PFSK-1 (cell line): ENCODE data around the gene TLCD3B. TPM values are rescaled to one million over a fixed set of nuclear protein-coding genes. Genes with fewer than 3 reads are reported as not detected.

Source experiments
- FOXP2 ChIP-seq: optimal IDR thresholded peaks from 2 replicates; pipeline ENCODE3; 2011; ENCODE audit warnings: borderline replicate concordance, control low read depth, inconsistent platforms; ENCODE audit not compliant: insufficient read depth; ENCODE audit errors: extremely low read length, extremely low read depth
- POLR2AphosphoS5 ChIP-seq: IDR thresholded peaks from 2 replicates; pipeline ENCODE4 v1.6.1; 2012; ENCODE audit warnings: low read depth, mild to moderate bottlenecking, control low read depth, low read length, moderate library complexity
- REST ChIP-seq, 2 experiments: IDR thresholded peaks; 2 replicates each; pipeline versions ENCODE4 v1.6.1 to v1.8.0; 2011 to 2012; ENCODE audit warnings: low read depth in 2 of 2, low read length in 2 of 2, control low read depth in 1 of 2, inconsistent platforms in 1 of 2, mild to moderate bottlenecking in 1 of 2, moderate library complexity in 1 of 2; ENCODE audit not compliant: insufficient read depth in 1 of 2
- SIN3A ChIP-seq: IDR thresholded peaks from 2 replicates; pipeline ENCODE4 v1.6.1; 2012; ENCODE audit warnings: mild to moderate bottlenecking, low read length, moderate library complexity, borderline replicate concordance; ENCODE audit not compliant: insufficient read depth
- TAF1 ChIP-seq: IDR thresholded peaks from 2 replicates; pipeline ENCODE4 v1.6.1; 2012; ENCODE audit warnings: low read length, control low read depth, borderline replicate concordance; ENCODE audit not compliant: insufficient read depth
- polyA plus RNA-seq: library from polyadenylated mRNA; unstranded; fragments of >200 nt; gene quantifications from one replicate; pipeline ENCODE4 v1.2.1, GENCODE V29; 2012; ENCODE audit warnings: low read depth, missing spikeins; ENCODE audit not compliant: insufficient read length

Gene TLCD3B
- polyA plus RNA-seq = 0.72 TPM

- no peak for TF ChIP-seq TAF1
- TF ChIP-seq POLR2AphosphoS5 = no peak
These were observed at the start of gene TLCD3B for GRCh38 chr16:30030841-30031413. TSS of gene TLCD3B (minus strand) at chr16:30031271. CDS start at chr16:30030527, 744 bp downstream.

- no peak for TF ChIP-seq TAF1
- no peak for TF ChIP-seq REST (IDR thresholded peaks at IDR 0.05; ENCODE audit: insufficient read depth in 1 of 2, low read depth in 2 of 2, low read length in 2 of 2)
- no peak for TF ChIP-seq SIN3A
- no peak for TF ChIP-seq FOXP2
- no peak for TF ChIP-seq POLR2AphosphoS5
These were observed 48.4 kb upstream of the TLCD3B start for GRCh38 chr16:30079480-30079879.

GRCh38 chr16:30078744-30079143 lies 47.7 kb upstream of the TLCD3B start:
- TF ChIP-seq POLR2AphosphoS5 (no peak), TAF1 (no peak), SIN3A (no peak), REST (IDR thresholded peaks at IDR 0.05; ENCODE audit: insufficient read depth in 1 of 2, low read depth in 2 of 2, low read length in 2 of 2) (no peak), FOXP2 (no peak)

- no peak for TF ChIP-seq SIN3A
- TF ChIP-seq FOXP2 = no peak
These were observed 46.6 kb upstream of the TLCD3B start for GRCh38 chr16:30077656-30078055.

- TF ChIP-seq SIN3A (no peak), TAF1 (no peak), POLR2AphosphoS5 (no peak), FOXP2 (no peak), REST (IDR thresholded peaks at IDR 0.05; ENCODE audit: insufficient read depth in 1 of 2, low read depth in 2 of 2, low read length in 2 of 2) (no peak)
These were observed 45.3 kb upstream of the TLCD3B start for GRCh38 chr16:30076276-30076791.

GRCh38 chr16:30075503-30076275 lies 44.6 kb upstream of the TLCD3B start, which contains the start of gene PPP4C:
TSS of gene PPP4C (plus strand) at chr16:30075994. CDS start at chr16:30076378, 384 bp downstream.
- TF ChIP-seq SIN3A (no peak), REST (IDR thresholded peaks at IDR 0.05; ENCODE audit: insufficient read depth in 1 of 2, low read depth in 2 of 2, low read length in 2 of 2) (no peak; a peak in 1 of 4 replicates), TAF1 (peak; percentile 91), POLR2AphosphoS5 (peak; percentile 94), FOXP2 (peak; percentile 48)
